SK-N-MC (cell line): ENCODE data around the gene CLIC6.

ENCODE experiments used
- DNase-seq: peaks from one replicate; pipeline ENCODE4 v3.0.0-alpha.2; 2011; ENCODE audit warnings: low read depth, low spot score
- H3K27ac ChIP-seq: fragments of 200-600 bp; sonication (generic); 2 replicates; pipeline ENCODE4 v1.5.1; 2016; ENCODE audit warnings: mixed run types
- H3K36me3 ChIP-seq: fragments of 200-600 bp; sonication (generic); 2 replicates; pipeline ENCODE4 v1.6.1; 2017; ENCODE audit warnings: antibody characterized with exemption, low read length, mixed read lengths; ENCODE audit not compliant: insufficient read depth
- H3K4me3 ChIP-seq: fragments of 200-600 bp; sonication (generic); 2 replicates; pipeline ENCODE4 v1.5.1; 2016
- H3K9ac ChIP-seq: fragments of 200-600 bp; sonication (generic); 2 replicates; pipeline ENCODE4 v1.8.0; 2017; ENCODE audit warnings: mixed run types, mixed read lengths; ENCODE audit not compliant: insufficient read length
- H3K9me3 ChIP-seq: fragments of 200-600 bp; sonication (generic); 2 replicates; pipeline ENCODE4 v1.6.1; 2017; ENCODE audit warnings: low read depth, mild to moderate bottlenecking, antibody characterized with exemption, low read length, moderate library complexity, mixed read lengths
- EZH2 ChIP-seq: fragments of 200-600 bp; sonication (generic); IDR thresholded peaks from one replicate; pipeline ENCODE4 v1.6.1; 2017; ENCODE audit warnings: antibody characterized with exemption
- FOXP2 ChIP-seq: optimal IDR thresholded peaks from 2 replicates; pipeline ENCODE3; 2011; ENCODE audit warnings: mild to moderate bottlenecking, moderate library complexity; ENCODE audit not compliant: insufficient read depth; ENCODE audit errors: extremely low read length, control extremely low read depth
- POLR2AphosphoS5 ChIP-seq: IDR thresholded peaks from 2 replicates; pipeline ENCODE4 v1.6.1; 2012; ENCODE audit warnings: mild to moderate bottlenecking, low read depth, low read length, borderline replicate concordance

CLIC6 gene

DNA sequence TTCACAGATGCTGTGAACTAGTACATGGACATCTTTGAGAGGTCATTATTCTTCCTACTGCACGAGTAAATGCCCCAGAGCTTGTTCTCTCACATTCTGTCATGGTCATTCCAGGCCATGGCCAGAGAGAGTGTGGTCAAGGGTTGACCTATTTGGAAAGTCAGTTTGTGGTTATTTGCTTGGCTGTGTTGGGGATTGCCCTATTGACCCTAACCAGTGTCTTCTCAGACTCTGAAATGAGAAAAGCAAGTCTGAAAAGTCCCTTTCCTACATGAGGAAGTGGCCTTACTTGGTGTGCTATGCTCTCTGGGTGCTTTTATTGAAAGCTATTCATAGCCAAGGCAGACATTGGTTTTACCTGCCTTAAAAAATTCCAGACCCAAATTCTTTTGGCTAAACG, 26.6 kb downstream of the CLIC6 start:
- TF ChIP-seq EZH2, result no peak
- TF ChIP-seq FOXP2, result no peak
- TF ChIP-seq POLR2AphosphoS5, result no peak
- Histone ChIP-seq H3K4me3 (no peak overlapping the region), H3K9ac (no peak overlapping the region), H3K9me3 (no peaks in the 10 kb centered on the region), H3K27ac (no peak overlapping the region), H3K36me3 (no peaks in the 10 kb centered on the region)
- DNase-seq, result no peak

- TF ChIP-seq POLR2AphosphoS5 (no peak), EZH2 (no peak), FOXP2 (no peak)
- H3K36me3 ChIP-seq, result no peaks in the 10 kb centered on the region
- no peak overlapping the region for H3K27ac ChIP-seq
- H3K9ac ChIP-seq, result no peak overlapping the region
- no peak for DNase-seq
- no peaks in the 10 kb centered on the region for H3K9me3 ChIP-seq
- no peak overlapping the region for H3K4me3 ChIP-seq
Observed at GRCh38 chr21:34696121-34696520, 27.3 kb downstream of the CLIC6 start.

DNA sequence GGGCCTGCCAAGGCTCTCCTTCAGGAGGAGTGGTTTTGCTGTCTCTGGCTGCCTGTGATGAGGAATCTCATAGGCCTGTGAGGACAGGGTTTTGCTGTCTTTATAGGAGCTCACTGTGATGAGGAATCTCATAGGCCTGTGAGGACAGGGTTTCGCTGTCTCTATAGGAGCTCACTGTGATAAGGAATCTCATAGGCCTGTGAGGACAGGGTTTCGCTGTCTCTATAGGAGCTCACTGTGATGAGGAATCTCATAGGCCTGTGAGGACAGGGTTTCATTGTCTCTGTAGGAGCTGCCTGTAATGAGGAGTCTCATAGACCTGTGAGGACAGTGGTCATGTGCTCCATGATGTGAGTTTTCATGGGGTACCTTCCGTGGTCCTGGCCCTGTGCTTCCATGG, 29.0 kb downstream of the CLIC6 start:
- Histone ChIP-seq H3K36me3 (no peaks in the 10 kb centered on the region), H3K4me3 (no peak overlapping the region), H3K27ac (no peak overlapping the region), H3K9ac (no peak overlapping the region), H3K9me3 (no peaks in the 10 kb centered on the region)
- DNase-seq, result no peak
- TF ChIP-seq FOXP2 (no peak), EZH2 (no peak), POLR2AphosphoS5 (no peak)

- H3K27ac ChIP-seq, result no peak overlapping the region
- no peak overlapping the region for H3K4me3 ChIP-seq
- no peaks in the 10 kb centered on the region for H3K9me3 ChIP-seq
- no peaks in the 10 kb centered on the region for H3K36me3 ChIP-seq
- TF ChIP-seq FOXP2 (no peak), EZH2 (no peak), POLR2AphosphoS5 (no peak)
- H3K9ac ChIP-seq, result no peak overlapping the region
- no peak for DNase-seq
Observed at GRCh38 chr21:34698270-34699015, 29.6 kb downstream of the CLIC6 start.

GRCh38 chr21:34700605-34701004, 31.8 kb downstream of the CLIC6 start:
- no peak for DNase-seq
- Histone ChIP-seq H3K27ac (no peak overlapping the region), H3K36me3 (no peaks in the 10 kb centered on the region), H3K9ac (no peak overlapping the region), H3K9me3 (no peaks in the 10 kb centered on the region), H3K4me3 (no peak overlapping the region)
- no peak for TF ChIP-seq EZH2
- no peak for TF ChIP-seq FOXP2
- no peak for TF ChIP-seq POLR2AphosphoS5

DNA sequence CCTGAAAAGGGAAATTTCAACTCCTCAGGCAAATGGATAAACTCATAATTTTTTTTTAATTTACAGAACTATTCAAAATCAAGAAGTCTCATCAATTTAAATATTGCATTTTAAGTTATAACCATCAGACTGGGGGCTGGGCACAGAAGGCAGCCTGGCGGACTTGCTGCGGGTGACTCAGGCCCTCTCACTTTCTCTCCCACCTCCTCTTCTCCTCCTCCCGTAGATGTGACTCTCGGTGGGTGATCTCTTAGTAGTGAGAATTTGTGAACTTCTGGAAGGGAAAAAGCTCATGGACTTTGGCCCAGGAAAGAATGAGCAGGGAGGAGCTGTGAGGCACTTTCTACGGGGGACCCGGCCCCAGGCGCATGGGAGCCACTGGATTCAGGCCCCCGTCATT, 32.9 kb downstream of the CLIC6 start:
- no peak overlapping the region for H3K9ac ChIP-seq
- DNase-seq, result no peak
- H3K27ac ChIP-seq, result peak overlapping the region; percentile 51
- H3K36me3 ChIP-seq, result no peaks in the 10 kb centered on the region
- H3K9me3 ChIP-seq, result no peaks in the 10 kb centered on the region
- no peak for TF ChIP-seq EZH2
- no peak for TF ChIP-seq FOXP2
- no peak for TF ChIP-seq POLR2AphosphoS5
- no peak overlapping the region for H3K4me3 ChIP-seq

DNA sequence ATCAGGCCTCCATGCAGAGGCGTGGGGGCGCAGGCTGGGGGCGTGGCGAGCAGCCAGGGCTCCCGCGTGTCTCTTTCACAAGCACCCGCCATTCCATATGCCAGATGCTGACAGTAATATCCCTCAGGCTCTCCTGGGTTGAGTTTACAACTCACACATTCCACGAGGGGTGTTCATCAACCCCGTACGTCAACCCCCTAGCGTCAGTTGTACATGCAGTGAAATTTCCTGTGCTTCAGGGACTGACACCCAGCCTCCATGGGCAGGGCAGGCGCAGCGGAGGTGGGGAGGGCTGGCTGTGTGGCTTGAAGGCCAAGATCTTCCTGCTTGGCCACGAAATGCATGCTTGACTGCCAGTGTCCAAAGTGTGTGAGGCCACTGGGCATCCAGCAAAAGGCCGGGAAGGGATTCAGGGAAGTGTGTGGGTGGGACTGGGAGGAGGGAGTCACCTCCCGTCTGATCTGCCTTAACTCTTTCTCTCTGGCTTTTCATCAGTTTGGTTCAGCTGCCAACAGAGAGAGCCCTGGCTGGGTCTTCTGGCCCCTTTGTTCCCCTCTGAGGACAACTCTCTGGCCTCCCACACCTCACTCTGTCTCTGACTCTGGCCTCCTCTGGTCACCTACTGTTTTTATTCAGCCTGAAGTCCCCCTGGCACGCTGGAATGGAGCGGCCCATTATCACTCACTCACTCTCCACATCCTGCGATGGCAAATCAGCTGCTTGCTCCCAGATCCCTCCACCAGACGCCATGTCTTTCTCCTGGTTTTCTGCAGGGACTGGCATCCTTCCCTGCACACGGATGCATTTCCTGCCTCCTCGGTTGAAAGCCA, 33.8 kb downstream of the CLIC6 start:
- Histone ChIP-seq H3K27ac (peak overlapping the region; percentile 97), H3K4me3 (no peak overlapping the region), H3K36me3 (no peaks in the 10 kb centered on the region), H3K9me3 (no peaks in the 10 kb centered on the region), H3K9ac (no peak overlapping the region)
- DNase-seq, result no peak
- TF ChIP-seq POLR2AphosphoS5 (no peak), FOXP2 (peak; percentile 72), EZH2 (no peak)

- Histone ChIP-seq H3K4me3 (peak overlapping the region; percentile 69), H3K9ac (no peak overlapping the region), H3K27ac (peak overlapping the region; percentile 97), H3K9me3 (no peaks in the 10 kb centered on the region), H3K36me3 (no peaks in the 10 kb centered on the region)
- no peak for DNase-seq
- TF ChIP-seq FOXP2, result no peak
- TF ChIP-seq POLR2AphosphoS5, result no peak
- TF ChIP-seq EZH2, result no peak
Observed at GRCh38 chr21:34703571-34703970, 34.8 kb downstream of the CLIC6 start.

- Histone ChIP-seq H3K4me3 (peak overlapping the region; percentile 69), H3K9ac (peak overlapping the region; percentile 58), H3K9me3 (no peaks in the 10 kb centered on the region), H3K36me3 (no peaks in the 10 kb centered on the region), H3K27ac (peak overlapping the region; percentile 97)
- peak; percentile 17; the same call in 1 of the 2 replicates for TF ChIP-seq POLR2AphosphoS5
- no peak for TF ChIP-seq EZH2
- TF ChIP-seq FOXP2, result no peak
- DNase-seq, result peak; percentile 76
Observed at GRCh38 chr21:34704119-34704518, 35.3 kb downstream of the CLIC6 start.
